CD14-positive monocyte (primary cell): ENCODE results near the gene NT5C. TPM values are rescaled to one million over a fixed set of nuclear protein-coding genes. Genes with fewer than 3 reads are reported as not detected.

Experiments
- DNase-seq, 3 donors: peaks; one replicate each; pipeline ENCODE4 v3.0.0-alpha.2; 2011 to 2022
- H2AFZ ChIP-seq: 2 replicates; pipeline ENCODE4 v1.6.0; 2012; ENCODE audit warnings: mild to moderate bottlenecking, low read depth, low read length, inconsistent platforms; ENCODE audit not compliant: insufficient read depth, poor library complexity, severe bottlenecking
- H3K27ac ChIP-seq, 2 donors: 1 replicate in 1 of 2; 2 replicates in 1 of 2; pipeline ENCODE4 v1.5.1; 2012 to 2013; ENCODE audit warnings: low read length in 2 of 2, control low read depth in 1 of 2, inconsistent platforms in 1 of 2, low read depth in 1 of 2, mild to moderate bottlenecking in 1 of 2
- H3K27me3 ChIP-seq, 2 donors: one replicate each; pipeline versions ENCODE4 v1.6.0 to v1.6.1; 2011 to 2013; ENCODE audit warnings: low read length in 2 of 2; ENCODE audit not compliant: control insufficient read depth in 2 of 2, insufficient read depth in 2 of 2
- H3K36me3 ChIP-seq, 2 donors: replicated peaks in 1 of 2; 1 replicate in 1 of 2; 2 replicates in 1 of 2; pipeline versions ENCODE4 v1.5.1 to v1.6.1; 2012 to 2013; ENCODE audit warnings: low read length in 2 of 2, control low read depth in 1 of 2, inconsistent platforms in 1 of 2, mild to moderate bottlenecking in 1 of 2; ENCODE audit not compliant: insufficient read depth in 2 of 2, control insufficient read depth in 1 of 2
- H3K4me1 ChIP-seq, 2 donors: 1 replicate in 1 of 2; 2 replicates in 1 of 2; pipeline versions ENCODE4 v1.5.1 to v1.6.1; 2012 to 2013; ENCODE audit warnings: low read length in 2 of 2, control low read depth in 1 of 2, inconsistent platforms in 1 of 2, mild to moderate bottlenecking in 1 of 2, moderate library complexity in 1 of 2; ENCODE audit not compliant: insufficient read depth in 2 of 2, control insufficient read depth in 1 of 2
- H3K4me2 ChIP-seq: replicated peaks from 2 replicates; pipeline ENCODE3; 2012; ENCODE audit warnings: low read length, moderate library complexity, mild to moderate bottlenecking; ENCODE audit not compliant: poor library complexity, severe bottlenecking; ENCODE audit errors: extremely low read depth
- H3K4me3 ChIP-seq, 3 experiments: fragments of 200-600 bp in 1 of 3; sonication (generic) in 1 of 3; replicated peaks in 1 of 3; 1 replicate in 2 of 3; 2 replicates in 1 of 3; pipeline ENCODE4 v1.5.1; 2011 to 2013; ENCODE audit warnings: low read length in 3 of 3, mild to moderate bottlenecking in 3 of 3, control low read depth in 2 of 3, low read depth in 2 of 3, inconsistent platforms in 1 of 3, moderate library complexity in 1 of 3
- H3K79me2 ChIP-seq: 2 replicates; pipeline ENCODE4 v1.6.0; 2012; ENCODE audit warnings: mild to moderate bottlenecking, control low read depth, inconsistent platforms, low read length, moderate library complexity; ENCODE audit not compliant: insufficient read depth
- H3K9ac ChIP-seq: 2 replicates; pipeline ENCODE4 v1.6.0; 2017; ENCODE audit warnings: low read length, mild to moderate bottlenecking; ENCODE audit not compliant: insufficient read depth, poor library complexity, severe bottlenecking
- H3K9me3 ChIP-seq, 2 donors: replicated peaks in 1 of 2; 1 replicate in 1 of 2; 2 replicates in 1 of 2; pipeline versions ENCODE4 v1.5.1 to v1.6.1; 2012 to 2013; ENCODE audit warnings: low read length in 2 of 2, control low read depth in 1 of 2; ENCODE audit not compliant: control insufficient read depth in 1 of 2, insufficient read depth in 1 of 2
- H4K20me1 ChIP-seq: 2 replicates; pipeline ENCODE4 v1.6.0; 2012; ENCODE audit warnings: mild to moderate bottlenecking, low read length, control low read depth, moderate library complexity; ENCODE audit not compliant: insufficient read depth
- H3K27ac Mint-ChIP-seq, 7 donors: one replicate each; pipeline ENCODE4 v1.8.0; 2020; ENCODE audit warnings: mild to moderate bottlenecking in 7 of 7, mixed read lengths in 7 of 7, moderate library complexity in 6 of 7, inconsistent platforms in 2 of 7
- H3K27me3 Mint-ChIP-seq, 3 donors: one replicate each; pipeline ENCODE4 v1.8.0; 2021 to 2022; ENCODE audit warnings: low read depth in 3 of 3, mild to moderate bottlenecking in 3 of 3, mixed read lengths in 3 of 3, moderate library complexity in 3 of 3, inconsistent platforms in 1 of 3
- H3K36me3 Mint-ChIP-seq, 2 donors: one replicate each; pipeline ENCODE4 v1.8.0; 2020; ENCODE audit warnings: mixed read lengths in 2 of 2, inconsistent platforms in 1 of 2, mild to moderate bottlenecking in 1 of 2
- H3K4me1 Mint-ChIP-seq: one replicate; pipeline ENCODE4 v1.8.0; 2020; ENCODE audit warnings: mild to moderate bottlenecking, mixed read lengths
- H3K4me3 Mint-ChIP-seq, 2 donors: one replicate each; pipeline ENCODE4 v1.8.0; 2020; ENCODE audit warnings: mild to moderate bottlenecking in 2 of 2, mixed read lengths in 2 of 2, moderate library complexity in 1 of 2
- H3K9me3 Mint-ChIP-seq, 7 donors: one replicate each; pipeline ENCODE4 v1.8.0; 2020 to 2022; ENCODE audit warnings: mixed read lengths in 7 of 7, mild to moderate bottlenecking in 6 of 7, moderate library complexity in 6 of 7, inconsistent platforms in 2 of 7
- WGBS: methylation state at CpG from one replicate; pipeline ENCODE4 v1.1.5; 2013; ENCODE audit warnings: missing lambda C conversion rate; ENCODE audit not compliant: insufficient coverage; 5-methylcytosine and 5-hydroxymethylcytosine counted together
- intact Hi-C, 2 donors: fragments of 100-400 bp; cut with micrococcal nuclease; formaldehyde crosslinking; loops; one replicate each; pipeline versions ENCODE4 v1.15.0 to v1.15.1; 2023
- polyA plus RNA-seq, 3 donors: library from polyadenylated mRNA; depleted of rRNA in 1 of 3; unstranded in 2 of 3; stranded (reverse) in 1 of 3; fragments of 300-500 nt in 2 of 3; fragments of >200 nt in 1 of 3; fragmentation: Illumina TruSeq in 2 of 3; gene quantifications; 1 replicate in 2 of 3; 2 replicates in 1 of 3; pipeline ENCODE4 v1.2.3, GENCODE V29; 2012 to 2021
- TF ChIP-seq, protein P1 (sequence below): fragments of 200-600 bp; IDR thresholded peaks from one replicate; pipeline ENCODE4 v1.8.0; 2022; ENCODE audit warnings: antibody characterized with exemption, mild to moderate bottlenecking

NT5C gene
- polyA plus RNA-seq, 3 donors, result 27.8 to 45.6 (median 36.2) TPM

DNA sequence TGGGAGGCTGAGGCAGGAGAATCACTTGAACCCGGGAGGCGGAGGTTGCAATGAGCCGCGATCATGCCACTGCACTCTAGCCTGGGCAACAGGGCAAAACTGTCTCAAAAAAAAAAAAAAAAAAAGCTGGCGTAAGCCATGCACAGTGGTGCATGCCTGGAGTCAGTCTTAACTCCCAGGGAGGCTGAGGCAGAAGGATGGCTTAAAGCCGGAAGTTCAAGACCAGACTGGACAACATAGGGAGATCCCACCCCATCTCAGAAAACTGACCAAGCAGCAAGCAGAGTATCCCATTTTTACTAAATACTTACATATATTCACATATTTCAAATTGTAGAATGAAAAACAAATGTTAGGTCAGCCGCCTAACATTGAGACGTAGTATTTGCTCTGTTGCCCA, 4.6 kb downstream of the NT5C start:
- intact Hi-C loops, result no loop called here
- H3K9ac ChIP-seq, result no peak overlapping the region

DNA sequence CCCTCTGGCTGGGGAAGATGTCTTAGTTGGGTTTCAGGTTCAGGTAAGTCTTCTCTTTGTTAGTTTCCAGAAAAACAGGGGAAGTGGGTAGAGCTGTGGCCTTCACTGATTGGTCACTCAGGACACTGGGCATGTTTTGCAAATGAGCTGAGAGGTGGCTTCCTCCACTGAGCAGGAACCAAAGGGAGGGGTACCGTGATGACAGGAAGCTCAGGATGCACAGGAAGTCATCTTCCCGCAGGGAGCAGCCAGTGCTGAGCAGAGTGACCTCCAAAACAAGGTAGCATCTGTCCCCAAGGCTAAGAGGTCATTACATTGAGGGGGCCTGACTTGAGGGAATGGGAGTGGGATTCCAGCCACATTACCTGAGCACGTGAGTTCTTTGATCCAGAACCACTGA, 5.6 kb downstream of the NT5C start:
- Histone ChIP-seq H2AFZ (no peak overlapping the region), H3K9me3 (no peaks in the 10 kb centered on the region), H3K4me1 (peaks cover 33 to 44% of the 10 kb centered on the region in 2 donors), H4K20me1 (peaks cover 28% of the 10 kb centered on the region), H3K27me3 (no peaks in the 10 kb centered on the region), H3K4me3 (no peak overlapping the region), H3K36me3 (peaks cover 18 to 31% of the 10 kb centered on the region in 2 donors), H3K27ac (peak overlapping the region in 1 of 2 donors; percentile 15), H3K79me2 (peaks cover 17% of the 10 kb centered on the region), H3K9ac (no peak overlapping the region), H3K4me2 (no peak overlapping the region)
- DNase-seq, result no peak
- no peaks in the 10 kb centered on the region for H3K9me3 Mint-ChIP-seq
- peaks cover 40% of the 10 kb centered on the region for H3K4me1 Mint-ChIP-seq
- TF ChIP-seq, protein P1, sequence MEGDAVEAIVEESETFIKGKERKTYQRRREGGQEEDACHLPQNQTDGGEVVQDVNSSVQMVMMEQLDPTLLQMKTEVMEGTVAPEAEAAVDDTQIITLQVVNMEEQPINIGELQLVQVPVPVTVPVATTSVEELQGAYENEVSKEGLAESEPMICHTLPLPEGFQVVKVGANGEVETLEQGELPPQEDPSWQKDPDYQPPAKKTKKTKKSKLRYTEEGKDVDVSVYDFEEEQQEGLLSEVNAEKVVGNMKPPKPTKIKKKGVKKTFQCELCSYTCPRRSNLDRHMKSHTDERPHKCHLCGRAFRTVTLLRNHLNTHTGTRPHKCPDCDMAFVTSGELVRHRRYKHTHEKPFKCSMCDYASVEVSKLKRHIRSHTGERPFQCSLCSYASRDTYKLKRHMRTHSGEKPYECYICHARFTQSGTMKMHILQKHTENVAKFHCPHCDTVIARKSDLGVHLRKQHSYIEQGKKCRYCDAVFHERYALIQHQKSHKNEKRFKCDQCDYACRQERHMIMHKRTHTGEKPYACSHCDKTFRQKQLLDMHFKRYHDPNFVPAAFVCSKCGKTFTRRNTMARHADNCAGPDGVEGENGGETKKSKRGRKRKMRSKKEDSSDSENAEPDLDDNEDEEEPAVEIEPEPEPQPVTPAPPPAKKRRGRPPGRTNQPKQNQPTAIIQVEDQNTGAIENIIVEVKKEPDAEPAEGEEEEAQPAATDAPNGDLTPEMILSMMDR, result no peak
- intact Hi-C loops, result no loop called here
- no peak overlapping the region for H3K4me3 Mint-ChIP-seq
- WGBS, result 33% methylated on average over 3 of the region's 3 CpGs
- H3K36me3 Mint-ChIP-seq, result peaks cover 26 to 36% of the 10 kb centered on the region in 2 donors
- H3K27me3 Mint-ChIP-seq, result no peaks in the 10 kb centered on the region
- peak overlapping the region in 3 of 7 donors; percentile 6 to 75 (median 62) for H3K27ac Mint-ChIP-seq

More for the DNA sequence above, 4.6 kb downstream of the NT5C start:
- Histone ChIP-seq H3K27ac (no peak overlapping the region), H3K4me3 (no peak overlapping the region), H3K4me1 (peaks cover 37 to 51% of the 10 kb centered on the region in 2 donors), H3K9me3 (no peaks in the 10 kb centered on the region), H3K36me3 (peaks cover 18 to 21% of the 10 kb centered on the region in 2 donors), H2AFZ (no peak overlapping the region), H4K20me1 (peaks cover 28% of the 10 kb centered on the region), H3K79me2 (peaks cover 26% of the 10 kb centered on the region), H3K4me2 (no peak overlapping the region), H3K27me3 (no peaks in the 10 kb centered on the region)
- DNase-seq, result no peak
- Mint-ChIP-seq H3K27ac (no peak overlapping the region), H3K36me3 (peaks cover 19 to 26% of the 10 kb centered on the region in 2 donors), H3K9me3 (no peaks in the 10 kb centered on the region), H3K4me1 (peaks cover 41% of the 10 kb centered on the region), H3K27me3 (no peaks in the 10 kb centered on the region), H3K4me3 (no peak overlapping the region)
- 81% methylated on average over 6 of the region's 8 CpGs for WGBS
- TF ChIP-seq, protein P1, result no peak
